GM21737 (cell line): Measurements from ENCODE around the gene IZUMO4.

Source experiments
- ATAC-seq: cut with Tn5 transposase; IDR thresholded peaks from one replicate; pipeline ENCODE4 v1.9.1; 2021; ENCODE audit warnings: mild to moderate bottlenecking, moderate library complexity; ENCODE audit not compliant: unreplicated experiment

Gene IZUMO4

GRCh38 chr19:2103045-2103707, 6.5 kb downstream of the IZUMO4 start:
- ATAC-seq: no peak

GRCh38 chr19:2108251-2109016, 11.7 kb downstream of the IZUMO4 start:
- no peak for ATAC-seq

GRCh38 chr19:2109046-2109864, 12.5 kb downstream of the IZUMO4 start:
- no peak for ATAC-seq

- ATAC-seq: no peak
Observed at GRCh38 chr19:2110822-2111221, 14.1 kb downstream of the IZUMO4 start.

- no peak for ATAC-seq
Observed at GRCh38 chr19:2111425-2111824, 14.7 kb downstream of the IZUMO4 start.

- no peak for ATAC-seq
Observed at GRCh38 chr19:2111886-2112285, 15.2 kb downstream of the IZUMO4 start.

- no peak for ATAC-seq
Observed at GRCh38 chr19:2112516-2113320, 16.0 kb downstream of the IZUMO4 start.

- no peak for ATAC-seq
Observed at GRCh38 chr19:2113439-2114211, 16.9 kb downstream of the IZUMO4 start.

GRCh38 chr19:2114218-2114617, 17.5 kb downstream of the IZUMO4 start:
- ATAC-seq: no peak

GRCh38 chr19:2114821-2115220, 18.1 kb downstream of the IZUMO4 start:
- ATAC-seq: no peak

- ATAC-seq: no peak
Observed at GRCh38 chr19:2115324-2115723, 18.6 kb downstream of the IZUMO4 start.

- no peak for ATAC-seq
Observed at GRCh38 chr19:2115911-2116426, 19.3 kb downstream of the IZUMO4 start.

- ATAC-seq: no peak
Observed at GRCh38 chr19:2116507-2116906, 19.8 kb downstream of the IZUMO4 start.

- ATAC-seq: no peak
Observed at GRCh38 chr19:2117215-2117960, 20.7 kb downstream of the IZUMO4 start.

- ATAC-seq: no peak
Observed at GRCh38 chr19:2118438-2118837, 21.7 kb downstream of the IZUMO4 start.

GRCh38 chr19:2119921-2120785, 23.4 kb downstream of the IZUMO4 start:
- ATAC-seq: no peak

- ATAC-seq: no peak
Observed at GRCh38 chr19:2120821-2121220, 24.1 kb downstream of the IZUMO4 start.

GRCh38 chr19:2121416-2122051, 24.8 kb downstream of the IZUMO4 start:
- no peak for ATAC-seq
